ENCODE results near the gene LYPD6B. TPM values are rescaled to one million over a fixed set of nuclear protein-coding genes. Genes with fewer than 3 reads are reported as not detected.

Gene LYPD6B
- total and polyA plus RNA-seq, 4 donors = 0.13 to 0.59 (median 0.14) TPM

- H3K27me3 ChIP-seq (ENCODE audit: control insufficient read depth in 4 of 4, insufficient read depth in 4 of 4, low read length in 3 of 4) = peaks cover 0 to 8% (median 0%) of the 10 kb centered on the region in 4 donors
- no peaks in the 10 kb centered on the region for H3K4me1 ChIP-seq (ENCODE audit: control insufficient read depth in 4 of 4, insufficient read depth in 4 of 4, low read length in 3 of 4)
- H3K36me3 ChIP-seq (ENCODE audit: control insufficient read depth in 4 of 4, insufficient read depth in 3 of 4, low read depth in 1 of 4, low read length in 3 of 4) = no peaks in the 10 kb centered on the region
- H3K9ac ChIP-seq (ENCODE audit: low read depth in 1 of 2, low read length in 2 of 2) = no peak overlapping the region
- TF ChIP-seq RXRA (IDR thresholded peaks at IDR 0.05) (no peak), TAF1 (conservative IDR thresholded peaks at IDR 0.05) (no peak), YY1 (IDR thresholded peaks at IDR 0.05) (no peak)
- no peaks in the 10 kb centered on the region for H3K9me3 ChIP-seq (ENCODE audit: control insufficient read depth in 4 of 4, low read length in 3 of 4)
- DNase-seq (ENCODE audit: low spot score) = no peak
- H3K4me3 ChIP-seq (ENCODE audit: low read depth in 1 of 3, low read length in 3 of 3) = no peak overlapping the region
- WGBS = 61% methylated on average over 8 of the region's 8 CpGs
- H3K27ac ChIP-seq (ENCODE audit: low read depth in 1 of 2, low read length in 2 of 2) = no peak overlapping the region
These were observed 108.4 kb downstream of the LYPD6B start for GRCh38 chr2:149146876-149147275.

- Histone ChIP-seq H3K4me1 (ENCODE audit: control insufficient read depth in 4 of 4, insufficient read depth in 4 of 4, low read length in 3 of 4) (no peaks in the 10 kb centered on the region), H3K4me3 (ENCODE audit: low read depth in 1 of 3, low read length in 3 of 3) (no peak overlapping the region), H3K27me3 (ENCODE audit: control insufficient read depth in 4 of 4, insufficient read depth in 4 of 4, low read length in 3 of 4) (peaks cover 0 to 8% (median 0%) of the 10 kb centered on the region in 4 donors), H3K9me3 (ENCODE audit: control insufficient read depth in 4 of 4, low read length in 3 of 4) (no peaks in the 10 kb centered on the region), H3K9ac (ENCODE audit: low read depth in 1 of 2, low read length in 2 of 2) (no peak overlapping the region), H3K36me3 (ENCODE audit: control insufficient read depth in 4 of 4, insufficient read depth in 3 of 4, low read depth in 1 of 4, low read length in 3 of 4) (no peaks in the 10 kb centered on the region), H3K27ac (ENCODE audit: low read depth in 1 of 2, low read length in 2 of 2) (no peak overlapping the region)
- no peak for TF ChIP-seq ATF3 (IDR thresholded peaks at IDR 0.05)
- no peak for TF ChIP-seq REST (IDR thresholded peaks at IDR 0.05)
- no peak for TF ChIP-seq FOXA2 (IDR thresholded peaks at IDR 0.05)
- TF ChIP-seq RXRA (IDR thresholded peaks at IDR 0.05) = no peak
- no peak for TF ChIP-seq FOXA1 (IDR thresholded peaks at IDR 0.05)
- no peak for TF ChIP-seq SP1 (IDR thresholded peaks at IDR 0.05)
- TF ChIP-seq TAF1 (conservative IDR thresholded peaks at IDR 0.05) = no peak
- TF ChIP-seq ZBTB33 (IDR thresholded peaks at IDR 0.05) = no peak
- no peak for TF ChIP-seq MAX (IDR thresholded peaks at IDR 0.05)
- TF ChIP-seq NR2F2 (IDR thresholded peaks at IDR 0.05) = no peak
- TF ChIP-seq CTCF (IDR thresholded peaks at IDR 0.05; ENCODE audit: low read depth, low read length, missing input control) = no peak
- TF ChIP-seq HNF4G (IDR thresholded peaks at IDR 0.05) = no peak
- TF ChIP-seq HNF4A (conservative IDR thresholded peaks at IDR 0.05) = no peak
- TF ChIP-seq JUND (IDR thresholded peaks at IDR 0.05) = no peak
- TF ChIP-seq EGR1 (IDR thresholded peaks at IDR 0.05; ENCODE audit: low read depth in 2 of 2) = no peak
- no peak for TF ChIP-seq RAD21 (IDR thresholded peaks at IDR 0.05)
- no peak for DNase-seq (ENCODE audit: low spot score)
- 61% methylated on average over 6 of the region's 6 CpGs for WGBS
These were observed 109.9 kb downstream of the LYPD6B start for GRCh38 chr2:149148194-149149006.
